Neural cell (in vitro differentiated cells): ENCODE results near the gene ZNF500.

Experiments
- EP300 ChIP-seq: fragments of 450-650 bp; conservative IDR thresholded peaks from 2 replicates; pipeline ENCODE4 v1.6.1; 2014; ENCODE audit warnings: antibody characterized with exemption, mild to moderate bottlenecking, moderate library complexity; ENCODE audit not compliant: poor library complexity, severe bottlenecking
- EZH2 ChIP-seq: fragments of 200-600, 300-800 bp; shearing (Covaris generic), sonication (generic); IDR thresholded peaks from 2 replicates; pipeline ENCODE4 v1.6.1; 2014; ENCODE audit warnings: antibody characterized with exemption, low read length, borderline replicate concordance, mild to moderate bottlenecking; ENCODE audit not compliant: insufficient read depth, poor library complexity, severe bottlenecking
- MXI1 ChIP-seq: fragments of 450-650 bp; conservative IDR thresholded peaks from 2 replicates; pipeline ENCODE4 v1.6.1; 2014; ENCODE audit warnings: antibody characterized with exemption, mild to moderate bottlenecking; ENCODE audit not compliant: poor library complexity, severe bottlenecking
- POLR2AphosphoS5 ChIP-seq: IDR thresholded peaks from 2 replicates; pipeline ENCODE4 v1.6.1; 2012
- RAD21 ChIP-seq: fragments of 450-650 bp; conservative IDR thresholded peaks from 2 replicates; pipeline ENCODE4 v1.6.1; 2014; ENCODE audit warnings: antibody characterized with exemption, mild to moderate bottlenecking, moderate library complexity
- SMC3 ChIP-seq: fragments of 450-650 bp; conservative IDR thresholded peaks from 2 replicates; pipeline ENCODE4 v1.6.1; 2014; ENCODE audit warnings: antibody characterized with exemption, mild to moderate bottlenecking, moderate library complexity; ENCODE audit not compliant: poor library complexity
- TAF1 ChIP-seq: IDR thresholded peaks from 2 replicates; pipeline ENCODE4 v1.6.1; 2012; ENCODE audit warnings: low read depth
- TF ChIP-seq, protein P1 (sequence below): fragments of 450-650 bp; IDR thresholded peaks from 2 replicates; pipeline ENCODE4 v1.5.1; 2014; ENCODE audit warnings: antibody characterized with exemption, mild to moderate bottlenecking, moderate library complexity; ENCODE audit not compliant: poor library complexity, severe bottlenecking
- TF ChIP-seq, protein P2 (sequence below): IDR thresholded peaks from 2 replicates; pipeline ENCODE4 v1.6.1; 2012; ENCODE audit warnings: borderline replicate concordance

DNA sequence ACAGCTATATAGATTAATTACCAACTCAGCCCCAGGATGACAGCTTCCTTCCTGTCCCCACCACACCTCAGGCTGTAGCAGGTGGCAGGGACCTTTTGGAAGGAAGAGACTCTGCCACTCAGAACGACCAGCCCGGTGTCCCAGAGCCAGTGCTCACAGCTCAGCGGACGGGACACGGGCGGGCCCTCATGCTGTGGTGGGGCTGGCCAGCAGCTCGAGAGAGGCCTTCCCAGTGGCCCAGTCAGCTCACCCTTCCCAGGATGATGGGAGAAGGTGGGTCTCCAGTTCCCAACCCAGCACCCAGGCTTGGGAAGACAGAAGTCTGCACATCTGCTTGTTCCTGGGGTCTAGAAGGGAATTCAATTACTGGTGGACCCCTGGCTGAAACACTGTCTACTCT, 63.1 kb downstream of the ZNF500 start:
- TF ChIP-seq, protein P1, sequence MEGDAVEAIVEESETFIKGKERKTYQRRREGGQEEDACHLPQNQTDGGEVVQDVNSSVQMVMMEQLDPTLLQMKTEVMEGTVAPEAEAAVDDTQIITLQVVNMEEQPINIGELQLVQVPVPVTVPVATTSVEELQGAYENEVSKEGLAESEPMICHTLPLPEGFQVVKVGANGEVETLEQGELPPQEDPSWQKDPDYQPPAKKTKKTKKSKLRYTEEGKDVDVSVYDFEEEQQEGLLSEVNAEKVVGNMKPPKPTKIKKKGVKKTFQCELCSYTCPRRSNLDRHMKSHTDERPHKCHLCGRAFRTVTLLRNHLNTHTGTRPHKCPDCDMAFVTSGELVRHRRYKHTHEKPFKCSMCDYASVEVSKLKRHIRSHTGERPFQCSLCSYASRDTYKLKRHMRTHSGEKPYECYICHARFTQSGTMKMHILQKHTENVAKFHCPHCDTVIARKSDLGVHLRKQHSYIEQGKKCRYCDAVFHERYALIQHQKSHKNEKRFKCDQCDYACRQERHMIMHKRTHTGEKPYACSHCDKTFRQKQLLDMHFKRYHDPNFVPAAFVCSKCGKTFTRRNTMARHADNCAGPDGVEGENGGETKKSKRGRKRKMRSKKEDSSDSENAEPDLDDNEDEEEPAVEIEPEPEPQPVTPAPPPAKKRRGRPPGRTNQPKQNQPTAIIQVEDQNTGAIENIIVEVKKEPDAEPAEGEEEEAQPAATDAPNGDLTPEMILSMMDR = no peak
- TF ChIP-seq TAF1 = no peak
- TF ChIP-seq EZH2 = no peak
- TF ChIP-seq, protein P2, sequence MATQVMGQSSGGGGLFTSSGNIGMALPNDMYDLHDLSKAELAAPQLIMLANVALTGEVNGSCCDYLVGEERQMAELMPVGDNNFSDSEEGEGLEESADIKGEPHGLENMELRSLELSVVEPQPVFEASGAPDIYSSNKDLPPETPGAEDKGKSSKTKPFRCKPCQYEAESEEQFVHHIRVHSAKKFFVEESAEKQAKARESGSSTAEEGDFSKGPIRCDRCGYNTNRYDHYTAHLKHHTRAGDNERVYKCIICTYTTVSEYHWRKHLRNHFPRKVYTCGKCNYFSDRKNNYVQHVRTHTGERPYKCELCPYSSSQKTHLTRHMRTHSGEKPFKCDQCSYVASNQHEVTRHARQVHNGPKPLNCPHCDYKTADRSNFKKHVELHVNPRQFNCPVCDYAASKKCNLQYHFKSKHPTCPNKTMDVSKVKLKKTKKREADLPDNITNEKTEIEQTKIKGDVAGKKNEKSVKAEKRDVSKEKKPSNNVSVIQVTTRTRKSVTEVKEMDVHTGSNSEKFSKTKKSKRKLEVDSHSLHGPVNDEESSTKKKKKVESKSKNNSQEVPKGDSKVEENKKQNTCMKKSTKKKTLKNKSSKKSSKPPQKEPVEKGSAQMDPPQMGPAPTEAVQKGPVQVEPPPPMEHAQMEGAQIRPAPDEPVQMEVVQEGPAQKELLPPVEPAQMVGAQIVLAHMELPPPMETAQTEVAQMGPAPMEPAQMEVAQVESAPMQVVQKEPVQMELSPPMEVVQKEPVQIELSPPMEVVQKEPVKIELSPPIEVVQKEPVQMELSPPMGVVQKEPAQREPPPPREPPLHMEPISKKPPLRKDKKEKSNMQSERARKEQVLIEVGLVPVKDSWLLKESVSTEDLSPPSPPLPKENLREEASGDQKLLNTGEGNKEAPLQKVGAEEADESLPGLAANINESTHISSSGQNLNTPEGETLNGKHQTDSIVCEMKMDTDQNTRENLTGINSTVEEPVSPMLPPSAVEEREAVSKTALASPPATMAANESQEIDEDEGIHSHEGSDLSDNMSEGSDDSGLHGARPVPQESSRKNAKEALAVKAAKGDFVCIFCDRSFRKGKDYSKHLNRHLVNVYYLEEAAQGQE = no peak
- TF ChIP-seq EP300 = no peak
- no peak for TF ChIP-seq MXI1
- TF ChIP-seq RAD21 = no peak
- TF ChIP-seq POLR2AphosphoS5 = no peak
- TF ChIP-seq SMC3 = no peak
